Stimulated activated CD8-positive, alpha-beta memory T cell treated with anti-CD3 and anti-CD28 coated beads, Interleukin-4, amount 100 ng/mL, for 48 hours (primary cell): Measurements from ENCODE around the gene TMEM131.
"Not testable (repeated sequence)": the region's sequence is repeated elsewhere in the genome, so short reads cannot be mapped to it uniquely, and the experiment has no call there.

Experiments
- DNase-seq: peaks from one replicate; pipeline ENCODE4 v3.0.0-alpha.2; 2020

The TMEM131 gene

DNA sequence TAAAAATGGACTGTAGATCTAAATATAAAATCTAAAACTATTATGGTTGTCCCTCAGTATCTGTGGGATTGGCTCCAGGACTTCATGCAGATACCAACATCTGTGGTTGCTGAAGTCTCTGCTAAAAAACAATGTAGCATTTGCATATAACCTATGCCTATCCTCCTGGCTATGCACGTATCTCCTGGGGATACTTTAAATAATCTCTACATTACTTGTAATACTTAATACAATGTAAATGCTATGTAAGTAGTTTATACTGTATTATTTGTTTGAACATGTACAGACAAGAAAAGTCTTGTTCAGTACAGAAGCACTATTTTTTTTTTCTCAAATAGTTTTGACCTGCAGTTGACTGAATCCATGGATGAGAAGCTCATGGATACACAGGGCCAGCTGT, 147.4 kb downstream of the TMEM131 start:
- DNase-seq, result no peak

DNA sequence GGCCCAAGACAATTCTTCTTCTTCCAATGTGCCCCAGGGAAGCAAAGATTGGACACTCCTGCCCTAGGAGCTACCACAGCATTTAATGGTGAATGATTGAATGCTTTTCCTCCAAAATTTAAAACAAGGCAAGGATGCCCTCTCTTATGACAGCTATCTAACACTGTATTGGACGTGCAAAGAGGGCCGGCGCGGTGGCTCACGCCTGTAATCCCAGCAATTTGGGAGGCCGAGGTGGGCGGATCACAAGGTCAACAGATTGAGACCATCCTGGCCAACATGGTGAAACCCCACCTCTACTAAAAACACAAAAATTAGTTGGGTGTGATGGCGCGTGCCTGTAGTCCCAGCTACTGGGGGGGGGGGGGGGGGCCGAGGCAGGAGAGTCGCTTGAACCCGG, 149.0 kb downstream of the TMEM131 start:
- not testable (repeated sequence) for DNase-seq

DNA sequence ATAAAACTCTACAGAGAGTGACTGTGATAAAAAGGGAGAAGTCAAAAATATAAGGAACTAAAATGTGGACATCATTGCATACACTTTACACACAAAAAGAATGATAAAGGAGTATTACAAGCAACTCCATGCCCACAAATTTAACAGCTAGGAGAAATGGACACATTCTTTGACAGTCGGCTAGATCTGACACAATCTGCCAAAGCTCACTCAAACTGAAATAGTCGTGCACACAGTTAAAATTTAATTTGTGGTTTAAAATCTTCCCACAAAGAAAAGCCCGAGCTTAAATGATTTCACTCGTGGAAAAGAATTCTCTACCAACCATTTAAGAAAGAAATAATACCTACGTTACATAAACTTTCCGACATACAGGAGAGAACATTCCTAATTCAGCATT, 149.9 kb downstream of the TMEM131 start:
- DNase-seq, result no peak

DNA sequence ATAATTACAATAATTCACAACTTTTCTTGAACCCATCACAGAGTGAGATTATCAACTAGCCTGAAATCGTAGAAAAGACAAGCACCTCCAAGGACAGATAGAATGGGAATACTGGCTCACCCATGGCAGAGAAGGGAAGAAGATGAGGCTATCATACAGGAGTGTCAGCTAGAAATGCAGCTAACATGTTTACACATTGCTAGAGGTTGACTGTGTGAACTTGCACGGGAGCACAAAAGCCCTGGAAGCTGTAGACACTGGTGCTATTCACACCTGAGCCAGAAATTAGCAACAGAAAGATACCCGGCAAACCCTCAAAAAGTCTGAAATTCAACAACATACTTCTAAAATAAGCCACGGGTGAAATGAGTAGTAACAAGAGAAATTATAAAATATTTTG, 150.6 kb downstream of the TMEM131 start:
- no peak for DNase-seq

DNA sequence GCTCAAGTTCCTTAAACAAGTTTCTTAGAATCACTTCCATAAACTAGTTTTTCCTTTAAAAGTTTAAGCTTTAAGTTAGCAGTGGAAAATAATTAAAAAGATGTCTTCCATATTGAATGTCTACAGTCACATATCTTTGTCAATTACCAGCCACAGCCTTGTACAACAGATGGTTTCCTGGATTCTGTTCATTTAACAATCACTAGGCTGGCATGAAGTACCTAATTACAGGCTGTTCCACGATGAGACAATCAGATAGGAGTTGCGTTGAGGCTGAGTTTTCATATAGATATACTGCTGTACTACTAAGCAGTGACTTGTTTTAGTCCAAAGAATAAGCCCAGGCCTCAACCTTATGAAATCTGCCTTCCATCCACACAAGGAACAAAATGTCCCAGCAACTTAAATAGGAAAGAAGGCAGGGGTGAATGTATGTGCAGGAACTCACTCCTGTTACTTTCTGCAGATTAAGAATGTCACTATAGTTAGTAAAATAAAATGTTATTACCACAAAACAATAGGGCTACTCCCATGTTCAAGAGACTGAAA, 151.4 kb downstream of the TMEM131 start:
- DNase-seq, result no peak

DNA sequence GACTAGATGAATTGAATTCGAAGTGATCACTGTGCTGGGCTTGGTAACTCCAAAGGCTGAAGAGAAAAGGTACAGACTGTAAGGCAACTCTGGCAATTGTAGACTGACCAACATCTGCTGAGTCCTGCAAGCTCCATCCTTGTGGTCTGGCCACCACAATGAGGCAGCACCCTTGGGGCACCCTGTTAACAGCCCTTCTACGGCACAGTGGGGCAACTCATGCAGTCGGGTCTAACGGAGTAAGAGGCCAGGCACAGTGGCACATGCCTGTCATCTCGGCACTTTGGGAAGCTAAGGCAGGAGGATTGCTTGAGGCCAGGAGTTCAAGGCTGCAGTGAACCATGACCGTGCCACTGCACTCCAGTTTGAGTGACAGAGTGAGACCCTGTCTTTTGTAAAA, 155.6 kb downstream of the TMEM131 start:
- DNase-seq, result no peak

DNA sequence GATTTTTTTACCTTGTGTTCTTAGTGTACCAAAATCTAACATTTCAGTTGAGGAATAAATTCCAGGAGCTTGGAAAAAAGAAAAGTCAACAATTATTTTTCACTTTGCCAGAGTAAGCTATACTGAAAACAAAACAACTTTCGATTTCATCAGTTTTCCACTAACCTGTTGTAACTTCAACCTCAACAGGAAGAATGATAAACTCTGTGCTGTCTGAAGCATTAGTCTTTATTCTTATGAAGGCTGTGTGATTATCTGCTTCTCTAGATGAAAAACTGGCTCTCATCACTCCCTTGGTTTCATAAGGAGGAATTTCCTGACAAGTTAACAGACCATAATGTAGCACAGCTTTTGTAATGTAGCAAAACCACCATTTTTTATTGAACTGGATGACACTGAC, 161.1 kb downstream of the TMEM131 start:
- DNase-seq, result no peak

DNA sequence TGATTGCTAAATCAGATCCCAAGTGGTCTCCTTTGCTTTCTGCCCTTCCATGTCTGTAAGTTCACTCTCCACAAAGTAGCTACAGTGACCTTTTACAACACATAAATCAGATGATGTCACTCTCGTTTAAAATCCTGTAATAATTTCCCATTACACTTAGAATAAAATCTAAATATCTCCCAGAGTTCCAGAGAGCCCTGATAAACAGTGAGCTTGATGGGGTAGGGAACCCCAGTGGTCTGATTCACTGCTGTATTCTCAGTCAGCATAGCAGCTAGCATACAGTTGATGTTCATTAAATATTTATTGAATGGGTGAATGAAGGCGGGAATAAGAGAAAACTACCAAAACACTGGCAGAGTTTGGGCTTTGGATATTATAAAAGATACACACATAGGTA, 164.6 kb downstream of the TMEM131 start:
- DNase-seq, result no peak

DNA sequence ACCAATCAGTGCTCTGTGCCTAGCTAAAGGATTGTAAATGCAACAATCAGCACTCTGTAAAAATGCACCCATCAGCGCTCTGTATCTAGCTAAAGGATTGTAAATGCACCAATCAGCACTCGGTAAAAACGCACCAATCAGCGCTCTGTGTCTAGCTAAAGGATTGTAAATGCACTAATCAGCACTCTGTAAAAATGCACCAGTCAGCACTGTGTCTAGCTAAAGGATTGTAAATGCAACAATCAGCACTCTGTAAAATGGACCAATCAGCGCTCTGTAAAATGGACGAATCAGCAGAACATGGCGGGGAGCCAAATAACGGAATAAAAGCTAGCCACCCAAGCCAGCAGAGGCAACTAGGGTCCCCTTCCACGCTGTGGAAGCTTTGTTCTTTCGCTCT, 166.5 kb downstream of the TMEM131 start:
- not testable (repeated sequence) for DNase-seq

DNA sequence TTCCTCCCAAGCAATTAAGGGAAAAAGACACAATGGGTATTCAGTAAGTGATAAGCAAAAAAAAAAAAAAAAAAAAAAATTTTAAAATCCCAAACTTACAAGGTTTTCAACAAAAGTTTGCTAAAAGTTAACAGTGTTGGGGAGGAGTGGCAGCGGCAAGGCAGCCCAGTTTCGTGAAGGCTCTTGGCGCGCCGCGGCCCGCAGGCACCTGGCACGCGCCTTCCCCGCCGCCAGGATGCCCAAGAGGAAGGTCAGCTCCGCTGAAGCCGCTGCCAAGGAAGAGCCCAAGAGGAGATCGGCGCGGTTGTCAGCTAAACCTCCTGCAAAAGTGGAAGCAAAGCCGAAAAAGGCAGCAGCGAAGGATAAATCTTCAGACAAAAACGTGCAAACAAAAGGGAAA, 168.7 kb downstream of the TMEM131 start:
- not testable (repeated sequence) for DNase-seq

DNA sequence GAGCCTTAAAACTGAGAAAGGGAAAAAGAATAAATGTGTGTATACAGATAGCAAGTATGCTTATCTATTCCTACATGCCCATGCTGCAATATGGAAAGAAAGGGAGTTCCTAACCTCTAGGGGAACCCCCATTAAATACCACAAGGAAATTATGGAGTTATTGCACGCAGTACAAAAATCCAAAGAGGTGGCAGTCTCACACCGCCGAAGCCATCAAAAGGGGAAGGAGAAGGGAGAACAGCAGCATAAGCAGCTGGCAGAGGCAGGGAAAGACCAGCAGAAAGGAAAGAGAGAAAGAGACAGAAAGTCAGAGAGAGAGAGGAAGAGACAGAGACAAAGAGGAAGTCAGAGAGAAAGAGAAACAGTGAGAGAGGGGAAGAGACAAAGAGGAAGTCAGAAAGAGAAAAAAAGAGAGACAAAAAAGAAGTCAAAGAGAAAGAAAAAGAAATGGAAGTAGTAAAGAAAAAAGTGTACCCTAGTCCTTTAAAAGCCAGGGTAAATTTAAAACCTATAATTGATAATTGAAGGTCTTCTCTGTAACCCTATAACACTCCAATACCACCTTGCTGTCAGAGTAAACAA, 169.4 kb downstream of the TMEM131 start:
- DNase-seq, result not testable (repeated sequence)

DNA sequence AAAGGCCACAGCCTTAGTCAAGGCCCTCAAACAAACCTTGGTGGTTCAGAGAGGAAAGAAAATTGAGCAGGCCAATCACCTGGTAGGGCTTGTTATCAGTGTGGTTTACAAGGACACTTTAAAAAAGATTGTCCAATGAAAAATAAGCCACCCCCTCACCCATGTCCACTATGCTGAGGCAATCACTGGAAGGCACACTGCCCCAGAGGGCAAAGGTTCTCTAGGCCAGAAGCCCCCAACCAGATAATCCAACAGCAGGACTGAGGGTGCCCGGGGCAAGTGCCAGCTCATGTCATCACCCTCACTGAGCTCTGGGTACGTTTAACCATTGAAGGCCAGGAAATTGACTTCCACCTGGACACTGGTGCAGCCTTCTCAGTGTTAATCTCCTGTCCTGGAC, 171.7 kb downstream of the TMEM131 start:
- DNase-seq, result not testable (repeated sequence)

DNA sequence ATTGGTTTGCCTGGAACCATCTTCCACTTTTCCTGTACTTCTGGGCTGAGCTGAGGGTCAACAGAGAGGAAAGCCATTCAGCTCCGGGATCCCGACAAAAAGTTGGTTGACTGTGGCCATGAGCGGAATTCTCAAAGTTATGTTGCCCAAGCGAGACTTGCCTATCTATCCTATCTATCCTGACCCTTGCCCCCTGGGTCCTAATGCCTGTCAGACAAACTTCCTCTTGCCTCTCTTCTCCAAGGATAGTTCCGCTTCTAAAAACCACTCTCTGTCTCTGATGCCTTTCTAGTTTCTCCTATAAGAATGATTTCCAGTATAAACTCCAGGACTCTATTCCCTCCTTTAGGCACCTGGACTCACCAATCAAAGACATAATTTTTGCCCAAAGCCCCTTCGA, 173.9 kb downstream of the TMEM131 start:
- DNase-seq, result not testable (repeated sequence)

DNA sequence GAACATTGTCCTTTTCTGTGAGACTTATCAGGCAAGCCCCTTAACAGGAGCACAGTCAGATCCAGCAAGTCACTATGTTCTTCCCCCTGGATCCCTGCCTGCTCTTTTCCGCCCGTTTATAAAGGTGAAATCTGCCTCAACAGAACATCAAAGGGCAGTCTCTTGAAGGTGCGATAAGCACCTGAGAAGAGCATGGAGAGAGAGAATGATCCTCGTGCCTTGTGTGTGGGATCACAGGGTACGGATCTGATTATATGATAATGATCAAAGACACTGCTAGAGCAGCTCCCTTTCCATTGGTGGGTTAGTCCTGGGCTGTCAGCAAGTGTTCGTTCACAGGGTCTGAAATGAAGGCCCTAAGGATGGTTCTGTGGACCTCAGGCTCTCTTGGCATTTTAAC, 176.0 kb downstream of the TMEM131 start:
- DNase-seq, result no peak

DNA sequence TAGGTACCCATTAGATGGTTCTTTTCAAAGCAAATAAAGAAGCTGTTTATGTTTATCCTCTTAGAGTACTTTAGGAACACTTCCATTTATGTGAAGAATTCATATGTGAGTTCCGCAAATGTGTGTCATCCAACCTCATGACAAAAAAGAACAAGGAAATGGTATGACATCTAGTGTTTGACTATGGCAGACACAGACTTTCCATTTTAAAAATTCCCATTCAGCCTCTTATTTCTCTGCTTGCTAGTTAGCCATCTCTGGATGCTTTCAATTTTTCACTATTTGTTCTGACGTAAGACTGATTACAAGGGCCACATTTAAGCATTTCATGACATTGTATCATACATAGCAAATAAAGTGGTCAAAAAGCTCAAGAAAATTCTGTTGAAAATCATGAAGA, 179.3 kb downstream of the TMEM131 start:
- no peak for DNase-seq

DNA sequence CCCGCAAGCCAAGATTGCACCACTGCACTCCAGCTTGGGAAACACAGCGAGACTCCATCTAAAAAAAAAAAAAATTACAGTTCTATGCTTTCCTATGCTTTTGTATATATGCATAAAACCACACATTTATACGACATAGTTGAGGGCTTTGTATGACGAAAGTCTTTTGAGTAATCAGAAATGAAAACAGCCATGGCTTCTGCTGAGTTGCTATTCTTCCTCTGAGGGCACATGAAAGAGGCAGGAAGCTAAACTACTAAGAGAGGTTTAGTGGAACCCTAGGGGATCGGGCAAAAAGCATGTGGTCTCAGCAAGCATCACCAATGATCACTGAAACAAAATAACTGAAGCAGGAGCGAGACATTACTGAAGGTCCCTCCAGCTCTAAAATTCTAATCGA, 182.8 kb downstream of the TMEM131 start:
- DNase-seq, result no peak

DNA sequence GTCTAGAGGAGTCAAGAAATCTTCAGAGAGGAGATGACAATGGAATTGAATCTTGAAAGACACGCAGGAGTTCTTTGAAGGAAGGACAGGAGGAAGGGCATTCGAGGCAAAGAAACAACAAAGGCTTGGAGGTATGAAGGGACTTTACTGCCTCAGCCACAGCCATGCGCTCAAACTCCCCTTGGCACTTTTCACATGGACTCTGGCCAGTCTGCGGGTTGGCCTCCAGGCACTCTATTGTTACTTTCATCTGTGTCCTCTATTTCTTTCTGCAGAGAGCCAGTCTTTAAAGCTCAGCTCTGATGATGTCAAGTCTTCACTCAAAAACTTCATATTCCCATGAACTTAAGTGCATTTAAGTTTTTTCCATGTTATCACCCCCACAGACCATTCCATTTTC, 186.9 kb downstream of the TMEM131 start:
- no peak for DNase-seq

DNA sequence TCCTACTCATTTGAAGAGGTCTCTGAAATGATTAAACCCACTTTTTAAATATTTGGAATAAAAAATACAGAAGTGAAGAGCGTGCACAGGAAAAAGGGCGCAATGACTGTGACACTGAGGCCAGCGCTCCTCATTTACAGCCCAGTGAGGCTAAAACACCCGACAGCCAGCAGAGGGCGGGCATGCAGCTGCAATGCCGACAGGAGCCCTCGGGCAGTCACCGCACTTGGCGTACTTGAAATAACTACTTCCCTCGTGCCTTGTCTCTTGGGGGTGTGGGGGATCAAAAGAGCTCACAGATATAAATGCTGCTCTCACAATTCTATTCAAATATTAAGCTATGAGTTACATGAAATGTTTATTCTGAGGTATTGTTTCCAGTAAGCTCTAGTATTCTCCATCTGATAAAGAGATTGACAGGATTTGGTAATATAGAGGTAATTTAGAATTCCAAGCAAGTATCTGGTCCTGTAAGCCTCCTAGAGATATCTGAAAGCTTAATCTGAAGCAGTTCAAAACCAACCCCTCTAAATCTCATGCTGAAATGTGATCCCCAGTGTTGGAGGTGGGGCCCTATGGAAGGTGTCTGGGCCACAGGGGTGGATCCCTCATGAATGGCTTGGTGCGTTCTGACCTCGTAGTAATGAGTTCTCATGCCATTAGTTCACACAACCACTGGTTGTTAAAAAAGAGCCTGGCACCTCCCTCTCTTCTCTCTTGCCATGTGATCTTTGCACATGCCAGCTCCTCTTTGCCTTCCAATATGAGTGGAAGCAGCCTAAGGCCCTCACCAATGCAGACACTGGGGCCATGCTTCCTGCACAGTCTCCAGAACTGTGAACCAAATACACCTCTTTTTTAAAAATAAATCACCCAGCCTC, 188.8 kb downstream of the TMEM131 start:
- DNase-seq, result peak; percentile 84

DNA sequence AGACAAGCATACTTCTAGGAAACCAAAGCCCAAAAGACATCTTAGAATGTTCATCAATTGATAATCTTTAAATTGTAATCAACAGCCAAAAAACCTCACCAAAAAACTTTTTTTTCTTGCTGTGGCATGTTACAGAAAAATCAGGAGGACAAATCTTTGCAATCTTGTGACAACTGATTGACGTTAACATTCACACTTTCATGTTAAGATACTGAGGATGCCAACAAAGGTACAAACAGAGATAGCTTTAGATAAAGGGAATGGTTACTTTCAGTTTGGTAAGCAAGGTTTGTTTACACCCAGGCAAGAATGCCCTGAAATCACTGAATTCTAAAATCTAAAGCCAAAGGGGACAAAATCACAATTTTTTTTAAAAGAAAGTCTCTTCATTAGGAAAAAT, 190.0 kb downstream of the TMEM131 start:
- DNase-seq, result no peak

DNA sequence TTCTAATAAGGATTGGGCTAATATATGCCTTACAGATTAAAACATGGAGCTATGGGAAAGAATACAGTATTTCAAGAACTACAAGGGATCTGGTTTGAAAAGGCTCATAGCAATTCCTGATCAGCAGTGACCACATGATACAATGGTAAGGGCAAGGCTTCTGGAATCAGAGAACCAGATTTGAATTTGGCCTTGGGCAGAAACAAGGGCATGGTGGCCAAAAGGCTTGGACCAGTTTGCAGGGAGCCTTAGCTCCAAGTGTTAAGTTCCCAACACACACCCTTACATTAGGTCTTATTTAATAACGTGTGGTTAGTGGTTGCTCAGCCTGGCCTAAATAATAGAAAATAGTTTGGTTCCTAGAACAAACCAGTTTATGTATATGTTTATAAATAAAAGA, 194.7 kb downstream of the TMEM131 start:
- DNase-seq, result no peak

DNA sequence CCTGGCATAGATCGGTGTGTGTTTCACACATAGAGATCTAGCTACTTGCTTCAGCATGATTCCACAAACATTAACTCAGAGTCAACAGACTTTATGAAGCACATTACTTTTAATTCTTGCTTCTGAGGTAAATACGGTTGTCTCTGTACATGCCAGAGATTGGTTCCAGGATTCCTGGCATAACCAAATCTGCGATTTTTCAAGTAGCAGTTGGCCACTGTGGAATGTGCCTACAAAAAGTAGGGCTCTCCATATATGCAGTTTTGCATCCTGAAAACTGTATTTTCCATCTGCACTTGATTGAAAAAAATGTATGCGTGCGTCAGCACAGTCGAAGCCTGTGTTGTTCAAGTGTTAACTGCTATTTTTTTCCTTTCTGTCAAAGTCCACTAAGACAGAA, 197.3 kb downstream of the TMEM131 start:
- no peak for DNase-seq

DNA sequence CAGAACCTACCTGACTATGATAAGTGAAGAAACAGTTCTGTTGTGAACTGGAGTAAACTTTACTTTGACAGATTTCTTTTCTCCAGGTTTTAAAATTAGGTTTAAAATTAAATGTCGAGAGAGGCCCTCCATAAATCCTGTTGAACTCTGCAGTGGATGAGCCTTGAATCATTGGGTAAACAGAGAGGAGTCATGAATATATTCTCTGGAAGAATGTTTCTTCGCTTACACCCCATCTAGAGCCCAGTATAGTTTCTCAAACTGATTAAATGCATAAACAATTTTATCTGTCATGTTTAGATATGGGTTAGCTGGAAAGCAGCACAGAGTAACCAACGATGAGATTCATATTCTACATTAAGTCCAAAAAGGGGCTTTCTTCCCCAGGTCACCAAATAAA, 198.4 kb downstream of the TMEM131 start:
- no peak for DNase-seq

DNA sequence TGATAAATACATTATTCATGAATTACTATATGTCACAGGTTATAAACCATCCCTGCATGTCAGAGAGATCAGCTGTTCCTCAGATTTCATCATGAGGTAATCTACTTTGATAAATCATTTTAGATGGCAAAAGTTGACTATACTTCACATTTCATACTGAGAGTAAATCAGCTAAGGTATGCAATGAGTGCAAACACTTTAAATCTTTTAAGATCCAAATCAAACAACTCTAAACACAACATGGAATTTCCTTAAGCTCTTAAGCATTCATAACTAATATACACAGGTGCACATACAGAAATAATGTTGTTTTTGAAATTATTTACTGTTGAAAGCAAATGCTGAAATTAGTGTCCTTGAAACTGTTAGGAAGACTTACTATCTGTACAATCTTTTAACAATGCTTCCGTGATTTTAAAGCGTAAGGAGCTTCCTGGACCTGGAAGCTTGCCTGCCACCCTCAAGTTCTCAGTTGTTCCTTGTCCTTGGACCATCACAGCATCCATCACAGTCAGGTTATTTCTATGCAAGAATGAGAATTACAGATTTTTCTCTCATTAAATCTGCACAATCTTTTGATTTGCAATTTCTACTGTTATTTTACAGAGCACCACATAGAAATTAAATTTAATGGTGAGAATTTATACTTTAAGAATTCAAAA, 199.2 kb downstream of the TMEM131 start:
- DNase-seq, result no peak

DNA sequence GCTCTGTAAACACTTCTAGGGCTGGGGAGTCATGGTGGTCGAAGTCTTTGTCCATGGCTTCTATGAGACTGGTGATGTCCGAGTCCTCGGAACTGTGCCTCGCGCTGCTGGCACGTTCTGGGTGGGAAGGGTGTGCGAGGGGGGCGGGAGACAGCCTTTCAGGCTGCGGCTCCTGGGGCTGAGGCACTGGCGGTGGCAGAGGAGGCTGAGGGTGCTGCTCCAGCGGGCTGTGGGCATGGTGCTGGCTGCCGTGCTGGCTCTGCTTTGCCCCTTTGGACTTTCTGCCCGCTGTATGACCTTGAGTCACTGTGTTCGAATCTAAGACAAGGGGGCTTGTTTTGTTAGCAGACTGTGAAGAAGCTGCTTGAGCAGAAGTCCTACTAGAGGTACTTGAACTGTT, 203.3 kb downstream of the TMEM131 start:
- DNase-seq, result no peak
